ENCODE results near the gene DCST1. TPM values are rescaled to one million over a fixed set of nuclear protein-coding genes. Genes with fewer than 3 reads are reported as not detected.

The DCST1 gene
- total RNA-seq, 2 experiments from 2014 or later: not detected

DNA sequence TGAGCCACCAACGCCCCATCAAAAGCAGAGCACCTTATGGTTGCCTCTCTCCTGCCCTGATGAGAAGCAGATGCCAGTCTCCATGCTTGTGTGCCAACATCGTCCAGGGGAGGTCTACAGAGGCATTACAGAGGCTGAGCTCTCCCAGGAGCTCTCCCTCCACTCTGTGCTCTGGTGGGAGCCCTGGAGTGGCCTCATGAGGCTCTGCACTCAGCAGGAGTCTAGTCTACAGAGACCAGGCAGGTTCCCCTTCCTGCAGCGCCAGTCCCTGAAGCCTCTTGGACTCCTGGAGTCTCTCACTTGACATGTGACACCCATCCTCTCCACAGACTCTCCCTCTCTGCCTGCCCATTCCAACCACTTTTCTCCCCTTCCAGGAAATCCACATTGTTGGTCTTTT lies 3.4 kb downstream of the DCST1 start:
- no peaks in the 10 kb centered on the region for H4K20me1 ChIP-seq (ENCODE audit: insufficient read depth, low read length)

DNA sequence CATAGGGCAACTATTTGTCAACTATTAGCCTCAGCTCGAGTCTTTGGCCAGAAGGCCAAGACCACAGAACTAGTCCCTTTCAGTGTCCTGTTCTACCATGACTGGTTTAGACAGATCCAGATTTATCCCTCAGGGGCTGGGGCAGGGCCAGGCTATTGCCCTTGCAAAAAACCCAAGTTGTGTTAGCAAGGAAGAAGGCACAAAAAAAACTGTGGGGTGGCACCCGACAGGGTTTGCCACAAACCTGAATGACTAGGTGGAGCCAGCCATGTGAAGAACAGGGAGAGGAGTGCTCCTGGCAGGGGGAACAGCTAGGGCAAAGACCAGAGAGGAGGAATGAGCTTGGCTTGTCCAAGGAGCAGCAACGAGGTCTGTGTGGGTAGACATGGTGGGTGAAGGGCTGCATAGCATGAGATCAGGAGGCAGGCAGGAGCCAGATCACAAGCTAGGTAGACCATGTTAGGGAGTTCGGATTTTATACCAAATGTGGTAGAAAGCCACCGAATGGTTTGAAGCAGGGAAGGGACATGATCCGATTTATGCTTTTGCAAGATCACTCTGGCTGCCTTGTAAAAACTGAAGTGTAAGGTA lies 4.3 kb downstream of the DCST1 start:
- no peak overlapping the region for H2AFZ ChIP-seq (ENCODE audit: low read length)
- no peaks in the 10 kb centered on the region for H3K79me2 ChIP-seq (ENCODE audit: insufficient read depth, low read depth, low read length)
- no peaks in the 10 kb centered on the region for H3K9me2 ChIP-seq (ENCODE audit: insufficient read depth, low read length)
- intact Hi-C loops (cut with micrococcal nuclease; ENCODE audit: unreplicated experiment): no loop called here
- no peak for TF ChIP-seq EZH2phosphoT487 (IDR thresholded peaks at IDR 0.05; ENCODE audit: borderline replicate concordance, low read depth, low read length)
- no peak overlapping the region for H3K4me2 ChIP-seq (ENCODE audit: low read length)
- H3K27ac ChIP-seq (ENCODE audit: low read depth, low read length, poor library complexity, severe bottlenecking): no peak overlapping the region
- POLR2A ChIA-PET: interaction anchor here (0.7 kb wide), 1 partner anchor 78 kb away, joined by 3 read pairs; no protein-coding TSS in a partner anchor
- no peaks in the 10 kb centered on the region for H3K36me3 ChIP-seq (ENCODE audit: insufficient read depth, low read length)
- H3K4me1 ChIP-seq (ENCODE audit: insufficient read depth, low read length, poor library complexity, severe bottlenecking): no peaks in the 10 kb centered on the region
- no peaks in the 10 kb centered on the region for H3K9me3 ChIP-seq (ENCODE audit: low read length)
- DNase-seq (ENCODE audit: low spot score): no peak
- no peaks in the 10 kb centered on the region for H4K20me1 ChIP-seq (ENCODE audit: insufficient read depth, low read length)
- no peak overlapping the region for H3K4me3 ChIP-seq (ENCODE audit: low read depth, low read length, poor library complexity, severe bottlenecking)
- CTCF ChIA-PET (ENCODE audit: unreplicated experiment): no interaction called here
- BruUV-seq (replicated peaks): no TSS peak

More for the DNA sequence above, 3.4 kb downstream of the DCST1 start:
- POLR2A ChIA-PET: no interaction called here
- CTCF ChIA-PET (ENCODE audit: unreplicated experiment): no interaction called here
- DNase-seq (ENCODE audit: low spot score): no peak
- no peak overlapping the region for H3K4me3 ChIP-seq (ENCODE audit: low read depth, low read length, poor library complexity, severe bottlenecking)
- no peak overlapping the region for H3K27ac ChIP-seq (ENCODE audit: low read depth, low read length, poor library complexity, severe bottlenecking)
- no peaks in the 10 kb centered on the region for H3K9me3 ChIP-seq (ENCODE audit: low read length)
- H3K4me1 ChIP-seq (ENCODE audit: insufficient read depth, low read length, poor library complexity, severe bottlenecking): no peaks in the 10 kb centered on the region
- no peaks in the 10 kb centered on the region for H3K9me2 ChIP-seq (ENCODE audit: insufficient read depth, low read length)
- intact Hi-C loops (cut with micrococcal nuclease; ENCODE audit: unreplicated experiment): no loop called here
- H3K4me2 ChIP-seq (ENCODE audit: low read length): no peak overlapping the region
- no peak overlapping the region for H2AFZ ChIP-seq (ENCODE audit: low read length)
- H3K36me3 ChIP-seq (ENCODE audit: insufficient read depth, low read length): no peaks in the 10 kb centered on the region
- H3K79me2 ChIP-seq (ENCODE audit: insufficient read depth, low read depth, low read length): no peaks in the 10 kb centered on the region
- no peak for TF ChIP-seq CTCF (conservative IDR thresholded peaks at IDR 0.05; ENCODE audit: low read length)
- TF ChIP-seq EZH2phosphoT487 (IDR thresholded peaks at IDR 0.05; ENCODE audit: borderline replicate concordance, low read depth, low read length): no peak
- no TSS peak for BruUV-seq (replicated peaks)

GRCh38 chr1:155038602-155039307 lies 5.1 kb downstream of the DCST1 start:
- Histone ChIP-seq H3K36me3 (ENCODE audit: insufficient read depth, low read length) (no peaks in the 10 kb centered on the region), H3K4me2 (ENCODE audit: low read length) (no peak overlapping the region), H2AFZ (ENCODE audit: low read length) (no peak overlapping the region), H3K4me3 (ENCODE audit: low read depth, low read length, poor library complexity, severe bottlenecking) (no peak overlapping the region), H3K9me3 (ENCODE audit: low read length) (no peaks in the 10 kb centered on the region), H3K4me1 (ENCODE audit: insufficient read depth, low read length, poor library complexity, severe bottlenecking) (no peaks in the 10 kb centered on the region), H4K20me1 (ENCODE audit: insufficient read depth, low read length) (no peaks in the 10 kb centered on the region), H3K27ac (ENCODE audit: low read depth, low read length, poor library complexity, severe bottlenecking) (no peak overlapping the region), H3K9me2 (ENCODE audit: insufficient read depth, low read length) (no peaks in the 10 kb centered on the region), H3K79me2 (ENCODE audit: insufficient read depth, low read depth, low read length) (no peaks in the 10 kb centered on the region)
- TF ChIP-seq CTCF (conservative IDR thresholded peaks at IDR 0.05; ENCODE audit: low read length) (no peak), EZH2phosphoT487 (IDR thresholded peaks at IDR 0.05; ENCODE audit: borderline replicate concordance, low read depth, low read length) (no peak)
- DNase-seq (ENCODE audit: low spot score): no peak
- POLR2A ChIA-PET: interaction anchor here (0.6 to 0.7 kb wide), 2 partner anchors 77 to 370 kb away, joined by 3 read pairs; no protein-coding TSS in a partner anchor
- no TSS peak for BruUV-seq (replicated peaks)
- CTCF ChIA-PET (ENCODE audit: unreplicated experiment): no interaction called here
- intact Hi-C loops (cut with micrococcal nuclease; ENCODE audit: unreplicated experiment): no loop called here
